GM21528 (cell line): ENCODE data around the gene SUFU.

Experiments used
- ATAC-seq: cut with Tn5 transposase; IDR thresholded peaks from one replicate; pipeline ENCODE4 v1.9.1; 2021; ENCODE audit warnings: mild to moderate bottlenecking, moderate library complexity; ENCODE audit not compliant: unreplicated experiment, low FRiP score

The SUFU gene

GRCh38 chr10:102681696-102682095 is 177.9 kb downstream of the SUFU start:
- no peak for ATAC-seq

GRCh38 chr10:102682416-102682815 is 178.6 kb downstream of the SUFU start:
- no peak for ATAC-seq

- ATAC-seq, result no peak
These were observed 179.2 kb downstream of the SUFU start for GRCh38 chr10:102682981-102683380.
